ENCODE results near the gene GGT1.

- TF ChIP-seq CTCF (conservative IDR thresholded peaks at IDR 0.05; ENCODE audit: low read length) (no peak), EZH2phosphoT487 (IDR thresholded peaks at IDR 0.05; ENCODE audit: borderline replicate concordance) (no peak)
These were observed 13.4 kb upstream of the GGT1 start for GRCh38 chr22:24589518-24590030.
